ENCODE results near the gene DCST1.
"Not testable (repeated sequence)": the region's sequence is repeated elsewhere in the genome, so short reads cannot be mapped to it uniquely, and the experiment has no call there.

The DCST1 gene, protein sequence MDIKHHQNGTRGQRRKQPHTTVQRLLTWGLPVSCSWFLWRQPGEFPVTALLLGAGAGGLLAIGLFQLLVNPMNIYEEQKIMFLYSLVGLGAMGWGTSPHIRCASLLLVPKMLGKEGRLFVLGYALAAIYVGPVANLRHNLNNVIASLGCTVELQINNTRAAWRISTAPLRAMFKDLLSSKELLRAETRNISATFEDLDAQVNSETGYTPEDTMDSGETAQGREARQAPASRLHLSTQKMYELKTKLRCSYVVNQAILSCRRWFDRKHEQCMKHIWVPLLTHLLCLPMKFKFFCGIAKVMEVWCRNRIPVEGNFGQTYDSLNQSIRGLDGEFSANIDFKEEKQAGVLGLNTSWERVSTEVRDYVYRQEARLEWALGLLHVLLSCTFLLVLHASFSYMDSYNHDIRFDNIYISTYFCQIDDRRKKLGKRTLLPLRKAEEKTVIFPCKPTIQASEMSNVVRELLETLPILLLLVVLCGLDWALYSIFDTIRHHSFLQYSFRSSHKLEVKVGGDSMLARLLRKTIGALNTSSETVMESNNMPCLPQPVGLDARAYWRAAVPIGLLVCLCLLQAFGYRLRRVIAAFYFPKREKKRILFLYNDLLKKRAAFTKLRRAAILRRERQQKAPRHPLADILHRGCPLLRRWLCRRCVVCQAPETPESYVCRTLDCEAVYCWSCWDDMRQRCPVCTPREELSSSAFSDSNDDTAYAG

DNA sequence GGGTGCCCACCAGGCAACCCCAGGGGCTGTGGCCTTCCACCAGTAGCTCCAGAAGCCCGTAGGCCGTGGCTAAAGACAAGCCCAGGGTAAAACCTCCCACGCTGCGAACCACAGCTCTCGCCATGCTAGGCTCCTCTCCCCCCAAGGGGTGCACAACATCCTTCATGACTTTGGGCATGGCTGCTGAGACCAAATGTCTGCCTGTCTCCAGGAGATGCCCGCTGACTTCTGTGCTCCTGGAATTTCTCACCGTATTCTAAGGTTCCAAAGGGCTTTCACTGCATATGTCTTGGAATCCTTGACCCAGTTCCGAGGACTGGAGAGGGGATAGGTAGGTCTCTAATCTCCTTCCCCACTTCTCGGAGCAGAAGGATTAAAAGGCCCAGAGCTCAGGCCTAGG lies at the start of gene DCST1, which contains the start of gene DCST2:
Gene DCST1, plus strand, starts transcription at position 301 of the 400 bp plus-strand sequence. CDS start 213 bp downstream, outside the sequence.
Gene DCST2, minus strand, starts transcription at position 258 of the 400 bp plus-strand sequence. Its CDS starts 80 bp downstream, at position 178.
- DNase-seq: no peak

DNA sequence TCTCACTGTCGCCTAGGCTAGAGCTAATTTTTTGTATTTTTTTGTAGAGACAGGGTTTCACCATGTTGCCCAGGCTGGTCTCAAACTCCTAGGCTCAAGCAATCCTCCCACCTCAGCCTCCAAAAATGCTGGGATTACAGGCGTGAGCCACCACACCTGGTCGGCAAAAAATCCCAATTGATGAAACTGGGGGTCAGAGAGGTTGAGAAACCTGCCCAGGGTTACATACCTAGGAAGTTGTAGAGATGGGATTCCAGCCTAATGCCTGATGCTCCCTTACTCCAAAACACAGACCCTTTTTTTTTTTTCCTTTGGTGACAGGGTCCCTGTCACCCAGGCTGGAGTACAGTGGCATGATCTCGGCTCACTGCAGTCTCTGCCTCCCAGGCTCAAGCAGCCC lies 46.9 kb upstream of the DCST1 start:
- DNase-seq: not testable (repeated sequence)

DNA sequence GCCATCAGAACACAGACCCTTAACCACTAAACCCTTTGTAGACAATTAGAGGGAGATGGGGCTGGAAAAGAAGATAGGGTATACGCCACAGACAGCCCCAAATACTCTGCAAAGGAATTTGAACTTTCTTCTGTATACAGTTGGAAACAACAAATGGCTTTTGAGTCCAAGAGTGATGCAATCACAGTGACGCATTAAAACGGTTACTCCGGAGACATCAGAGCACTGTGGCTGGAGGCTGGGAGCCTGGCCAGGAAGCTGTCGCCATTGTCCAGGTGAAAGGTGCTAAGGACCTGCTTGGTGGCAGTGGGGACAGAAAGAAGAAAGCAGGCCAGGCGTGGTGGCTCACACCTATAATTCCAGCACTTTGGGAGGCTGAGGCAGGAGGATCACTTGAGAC lies 46.3 kb upstream of the DCST1 start:
- DNase-seq: no peak

DNA sequence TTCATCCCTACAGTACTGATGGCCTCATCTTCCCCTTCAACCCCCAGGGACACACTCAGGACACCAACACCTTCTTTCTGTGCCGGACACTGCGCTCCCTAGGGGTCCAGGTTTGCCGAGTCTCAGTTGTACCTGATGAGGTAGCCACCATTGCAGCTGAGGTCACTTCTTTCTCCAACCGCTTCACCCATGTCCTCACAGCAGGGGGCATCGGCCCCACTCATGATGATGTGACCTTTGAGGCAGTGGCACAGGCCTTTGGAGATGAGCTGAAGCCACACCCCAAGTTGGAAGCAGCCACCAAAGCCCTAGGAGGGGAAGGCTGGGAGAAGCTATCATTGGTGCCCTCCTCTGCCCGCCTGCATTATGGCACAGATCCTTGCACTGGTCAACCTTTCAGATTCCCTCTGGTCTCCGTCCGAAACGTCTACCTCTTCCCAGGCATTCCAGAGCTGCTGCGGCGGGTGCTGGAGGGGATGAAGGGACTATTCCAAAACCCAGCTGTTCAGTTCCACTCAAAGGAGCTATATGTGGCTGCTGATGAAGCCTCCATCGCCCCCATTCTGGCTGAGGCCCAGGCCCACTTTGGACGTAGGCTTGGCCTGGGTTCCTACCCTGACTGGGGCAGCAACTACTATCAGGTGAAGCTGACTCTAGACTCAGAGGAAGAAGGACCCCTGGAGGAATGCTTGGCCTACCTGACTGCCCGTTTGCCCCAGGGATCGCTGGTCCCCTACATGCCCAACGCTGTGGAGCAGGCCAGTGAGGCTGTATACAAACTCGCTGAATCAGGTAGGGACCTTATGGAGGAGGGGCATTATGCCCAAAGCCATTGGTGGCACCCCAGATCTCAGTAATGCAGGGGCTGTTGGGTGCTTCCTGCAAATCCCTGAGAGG lies 45.3 kb upstream of the DCST1 start:
- no peak for DNase-seq

DNA sequence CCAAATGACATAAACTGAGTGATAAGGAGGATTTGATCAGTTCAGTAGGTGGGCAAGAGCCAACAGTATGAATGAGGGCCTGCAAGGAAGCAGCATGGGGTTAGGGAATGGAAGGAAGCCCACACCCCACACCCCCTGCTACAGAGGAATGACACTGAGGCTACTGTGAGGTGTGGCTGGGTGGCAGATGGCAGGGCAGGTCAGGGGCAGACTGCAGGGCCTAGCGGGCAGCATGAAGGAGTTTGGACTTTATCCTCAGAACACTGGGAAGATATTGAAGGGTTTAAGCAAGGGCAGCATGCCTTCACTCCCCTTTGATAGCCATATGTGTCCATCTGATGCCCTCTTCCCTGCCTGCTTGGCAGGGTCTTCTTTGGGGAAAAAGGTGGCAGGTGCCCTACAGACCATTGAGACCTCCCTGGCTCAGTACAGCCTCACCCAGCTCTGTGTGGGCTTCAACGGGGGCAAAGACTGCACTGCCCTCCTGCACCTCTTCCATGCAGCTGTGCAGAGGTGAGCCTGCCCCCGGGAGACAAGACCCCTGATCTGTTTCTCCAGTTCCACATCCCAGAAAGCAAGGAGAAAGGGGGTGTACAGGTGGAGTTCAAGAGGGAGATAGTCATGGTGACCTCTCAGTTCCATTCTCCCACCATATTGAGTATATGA lies 44.3 kb upstream of the DCST1 start:
- DNase-seq: no peak

DNA sequence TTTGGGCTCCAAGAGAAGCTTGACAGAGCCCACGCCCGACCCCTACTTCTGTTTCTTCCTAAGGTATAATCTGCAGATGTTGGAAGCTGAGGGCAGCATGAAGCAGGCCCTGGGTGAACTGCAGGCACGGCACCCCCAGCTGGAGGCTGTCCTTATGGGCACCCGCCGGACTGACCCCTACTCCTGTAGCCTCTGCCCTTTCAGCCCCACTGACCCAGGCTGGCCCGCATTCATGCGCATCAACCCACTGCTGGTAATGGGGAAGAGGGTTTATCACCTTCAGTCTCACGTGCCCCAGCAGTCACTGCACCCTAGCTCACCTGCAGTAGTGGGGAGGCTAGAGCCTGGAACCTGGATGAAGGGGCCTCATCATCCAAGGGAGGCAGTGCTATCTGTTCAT lies 43.3 kb upstream of the DCST1 start:
- DNase-seq: no peak

DNA sequence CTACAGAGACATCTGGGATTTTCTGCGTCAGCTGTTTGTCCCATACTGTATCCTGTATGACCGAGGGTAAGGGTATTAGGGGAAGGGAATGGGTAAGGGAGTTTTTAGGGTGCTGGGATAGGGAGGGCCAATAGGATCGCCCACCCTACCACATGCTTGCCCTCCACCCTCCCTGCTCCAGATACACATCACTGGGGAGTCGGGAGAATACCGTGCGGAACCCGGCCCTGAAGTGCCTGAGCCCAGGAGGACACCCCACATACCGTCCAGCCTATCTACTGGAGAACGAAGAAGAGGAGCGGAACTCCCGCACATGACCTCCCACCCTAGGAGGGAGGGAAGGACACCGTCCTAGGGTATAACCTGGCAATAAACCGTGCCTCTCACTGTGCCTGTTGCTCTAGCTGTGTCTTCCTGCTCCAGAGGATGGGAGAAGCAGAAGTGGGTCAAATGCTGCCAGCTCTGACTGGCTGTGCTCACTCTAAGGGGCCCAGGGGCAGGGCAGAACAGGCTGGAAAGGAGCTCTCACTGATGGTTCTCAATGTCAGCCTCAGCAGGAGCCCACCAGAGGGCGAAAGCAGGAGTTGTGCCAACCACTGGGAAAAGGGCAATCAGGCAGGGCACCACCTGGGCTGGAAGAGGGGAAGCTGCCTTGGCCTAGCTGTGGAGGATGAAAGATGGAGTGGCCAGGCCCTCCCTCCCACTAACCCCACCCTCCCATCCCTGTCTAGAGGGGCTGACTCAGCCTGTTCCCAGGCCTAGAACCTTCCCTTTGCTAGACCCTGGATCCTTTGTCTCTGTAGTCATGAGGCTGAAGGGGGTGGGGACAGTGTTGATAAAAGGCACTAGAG lies 40.7 kb upstream of the DCST1 start:
- no peak for DNase-seq

DNA sequence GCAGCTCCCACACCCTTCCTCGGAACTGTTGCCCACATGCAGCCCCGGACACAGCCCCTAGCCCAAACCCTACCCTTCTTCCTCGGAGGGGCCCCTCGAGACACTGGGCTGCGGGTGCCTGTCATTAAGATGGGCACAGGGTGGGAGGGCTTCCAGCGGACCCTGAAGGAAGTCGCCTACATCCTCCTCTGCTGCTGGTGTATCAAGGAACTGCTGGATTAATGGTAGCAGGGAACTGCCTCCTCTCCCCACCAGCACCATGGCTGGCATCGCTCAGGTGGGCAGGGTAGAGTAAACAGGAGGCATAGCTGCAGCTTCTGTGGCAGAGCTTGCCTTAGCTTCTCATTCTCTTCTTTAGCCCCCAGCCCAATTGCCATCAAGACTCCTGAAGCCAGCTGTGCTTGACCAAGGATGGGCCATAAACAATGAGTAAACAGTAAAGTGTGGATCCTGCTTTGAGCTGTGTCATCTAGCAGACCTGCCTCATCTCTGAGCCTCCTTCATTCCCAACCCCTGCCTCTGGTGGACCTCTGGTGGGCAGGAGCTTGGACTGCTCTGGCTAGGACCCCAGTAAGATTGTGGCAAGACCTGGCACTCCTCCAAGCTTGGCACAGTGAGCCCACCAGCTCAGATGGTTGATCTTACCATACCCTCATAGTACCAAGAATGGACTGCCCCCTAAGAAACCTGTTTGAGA lies 39.9 kb upstream of the DCST1 start, which contains the start of gene LENEP:
Gene LENEP, plus strand, starts transcription at position 15 of the 697 bp plus-strand sequence. Its CDS starts 22 bp downstream, at position 37.
- no peak for DNase-seq

DNA sequence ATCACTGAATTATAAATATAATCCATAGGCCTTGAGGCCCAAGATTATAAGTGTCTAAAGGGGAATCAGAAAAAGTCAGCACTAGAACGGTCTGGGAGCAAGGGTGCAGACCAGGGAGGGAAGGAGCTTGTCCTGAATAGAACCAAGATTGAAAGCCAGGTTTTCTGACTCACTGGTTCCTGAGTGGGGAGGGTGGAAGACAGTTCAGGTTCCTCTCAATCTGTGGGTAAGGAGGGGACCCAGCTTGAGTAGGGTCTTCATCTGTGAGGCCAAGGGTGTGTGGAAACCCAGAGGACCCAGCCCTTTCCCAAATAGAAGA lies 39.4 kb upstream of the DCST1 start:
- DNase-seq: no peak

DNA sequence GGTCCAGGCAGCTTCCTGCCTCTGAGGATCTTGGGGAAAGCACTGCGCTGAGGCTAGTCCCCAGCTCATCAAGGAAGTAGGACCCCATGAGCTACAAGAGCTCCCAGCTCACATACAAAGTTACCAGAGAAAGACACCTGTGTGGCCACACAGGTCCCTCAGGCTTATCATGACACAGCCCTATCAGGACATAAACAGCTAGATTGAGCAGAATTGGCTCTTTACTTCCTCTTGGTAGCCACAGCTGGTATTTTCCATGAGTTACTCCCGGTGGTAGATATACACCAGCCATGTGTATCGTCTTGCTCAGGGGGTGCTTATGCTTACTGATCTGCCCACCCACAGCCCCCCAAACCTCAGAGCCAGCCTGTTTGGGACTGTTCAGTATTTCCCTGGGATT lies 39.0 kb upstream of the DCST1 start:
- no peak for DNase-seq

DNA sequence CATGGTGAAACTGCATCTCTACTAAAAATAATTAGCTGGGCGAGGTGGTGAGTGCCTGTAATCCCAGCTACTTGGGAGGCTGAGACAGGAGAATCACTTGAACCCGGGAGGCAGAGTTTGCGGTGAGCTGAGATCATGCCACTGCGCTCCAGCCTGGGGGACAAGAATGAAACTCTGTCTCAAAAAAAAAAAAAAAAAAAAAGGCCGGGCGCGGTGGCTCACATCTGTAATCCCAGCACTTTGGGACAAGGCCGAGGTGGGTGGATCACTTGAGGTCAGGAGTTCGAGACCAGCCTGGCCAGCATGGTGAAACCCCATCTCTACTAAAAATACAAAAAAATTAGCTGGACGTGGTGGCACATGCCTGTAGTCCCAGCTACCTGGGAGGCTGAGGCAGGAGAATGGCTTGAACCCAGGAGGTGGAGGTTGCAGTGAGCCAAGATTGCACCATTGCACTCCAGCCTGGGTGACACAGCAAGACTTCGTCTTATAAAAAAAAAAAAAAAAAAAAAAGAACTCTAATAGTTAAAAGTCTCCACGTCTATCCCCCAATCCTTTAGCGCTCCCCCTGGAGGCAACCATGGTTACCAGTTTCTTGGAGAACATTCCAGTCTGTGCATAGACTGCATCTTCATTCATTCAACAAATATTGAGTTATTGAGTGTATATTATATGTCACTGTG lies 38.2 kb upstream of the DCST1 start:
- not testable (repeated sequence) for DNase-seq

DNA sequence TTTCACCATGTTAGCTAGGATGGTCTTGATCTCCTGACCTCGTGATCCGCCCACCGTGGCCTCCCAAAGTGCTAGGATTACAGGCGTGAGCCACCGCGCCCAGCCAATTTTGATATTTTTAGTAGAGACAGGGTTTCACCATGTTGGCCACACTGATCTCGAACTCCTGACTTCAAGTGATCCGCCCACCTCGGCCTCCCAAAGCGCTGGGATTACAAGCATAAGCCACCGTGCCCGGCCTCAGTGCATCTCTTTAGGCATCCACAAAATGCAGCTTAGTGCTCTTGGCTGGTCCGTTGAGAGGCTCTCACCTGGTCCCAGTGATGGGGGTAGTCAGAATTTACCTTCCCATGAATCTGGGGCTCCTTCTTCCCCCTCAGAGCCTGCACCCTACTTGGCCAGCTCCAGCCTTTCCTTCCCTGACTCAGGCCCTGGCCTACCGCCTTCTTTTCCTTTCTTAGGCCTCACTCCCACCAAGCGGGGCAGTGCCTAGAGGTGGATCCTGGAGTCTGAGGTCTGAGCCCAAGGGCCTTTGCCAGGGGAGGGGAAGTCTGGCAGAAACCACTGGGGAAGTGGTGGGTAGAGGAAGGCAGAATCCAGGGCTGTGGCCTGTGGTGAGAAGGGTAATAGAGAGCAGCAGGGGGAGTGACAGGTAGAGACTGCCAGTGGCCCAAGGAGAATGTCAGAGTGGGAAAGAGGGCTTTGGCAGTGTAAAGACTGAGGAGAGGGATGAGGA lies 36.5 kb upstream of the DCST1 start:
- DNase-seq: no peak

DNA sequence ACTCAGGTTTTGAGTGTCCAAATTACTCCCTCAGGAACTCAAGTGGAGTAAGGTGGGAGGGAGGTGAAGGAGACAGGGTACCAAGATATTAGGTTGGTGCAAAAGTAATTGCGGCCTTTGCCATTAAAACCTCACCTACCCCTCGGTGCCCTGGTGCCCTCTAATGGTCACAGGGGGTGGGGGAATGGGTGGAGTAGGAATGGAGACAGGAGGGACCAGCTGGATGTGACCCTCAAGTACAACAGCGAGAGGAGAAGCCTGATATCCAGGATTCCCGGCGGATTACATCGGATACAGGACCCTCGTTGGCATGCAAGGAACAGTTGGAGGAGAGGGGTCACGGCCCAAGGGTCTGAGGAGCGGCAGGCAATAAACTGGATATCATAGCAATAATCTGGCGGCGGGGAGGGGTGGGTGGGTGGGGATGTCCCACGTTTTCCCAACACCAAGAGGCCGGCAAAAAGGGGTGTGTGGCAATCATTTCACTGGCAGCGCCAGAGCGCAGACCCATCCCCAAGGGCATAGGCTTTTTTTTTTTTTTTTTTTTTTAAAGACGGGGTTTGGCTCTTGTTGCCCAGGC lies 35.3 kb upstream of the DCST1 start:
- no peak for DNase-seq

DNA sequence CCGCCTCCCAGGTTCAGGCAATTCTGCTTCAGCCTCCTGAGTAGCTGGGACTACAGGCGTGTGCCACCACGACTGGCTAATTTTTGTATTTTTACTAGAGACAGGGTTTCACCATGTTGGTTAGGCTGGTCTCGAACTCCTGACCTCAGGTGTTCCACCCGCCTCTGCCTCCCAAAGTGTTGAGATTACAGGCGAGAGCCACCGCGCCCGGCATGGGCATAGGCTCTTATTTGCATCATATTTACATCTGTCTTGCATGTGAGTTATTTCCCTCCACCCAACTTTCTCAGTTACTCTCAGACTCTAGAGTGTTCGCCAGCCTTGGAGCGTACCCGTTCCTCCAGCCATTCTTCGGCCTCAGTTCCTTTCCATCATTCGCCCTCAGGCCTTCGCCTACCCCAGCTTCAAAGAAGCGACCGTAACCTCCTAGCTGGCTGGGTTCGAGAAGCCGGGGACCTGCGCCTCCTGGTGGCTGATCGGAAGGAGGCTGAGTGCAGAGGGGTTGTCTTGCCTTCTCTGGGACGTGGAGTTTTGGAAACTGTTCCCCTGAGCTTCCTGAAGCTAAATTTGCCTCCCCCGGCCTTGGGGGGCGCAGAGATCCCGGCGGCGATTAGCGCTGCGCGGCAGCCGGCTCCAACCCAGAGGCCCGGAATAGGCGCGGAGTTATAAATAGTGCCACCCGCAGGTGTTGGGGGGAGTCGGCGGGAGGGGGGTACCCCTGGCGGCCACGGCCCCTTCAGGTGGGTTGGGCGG lies 34.6 kb upstream of the DCST1 start:
- DNase-seq: peak; percentile 52

DNA sequence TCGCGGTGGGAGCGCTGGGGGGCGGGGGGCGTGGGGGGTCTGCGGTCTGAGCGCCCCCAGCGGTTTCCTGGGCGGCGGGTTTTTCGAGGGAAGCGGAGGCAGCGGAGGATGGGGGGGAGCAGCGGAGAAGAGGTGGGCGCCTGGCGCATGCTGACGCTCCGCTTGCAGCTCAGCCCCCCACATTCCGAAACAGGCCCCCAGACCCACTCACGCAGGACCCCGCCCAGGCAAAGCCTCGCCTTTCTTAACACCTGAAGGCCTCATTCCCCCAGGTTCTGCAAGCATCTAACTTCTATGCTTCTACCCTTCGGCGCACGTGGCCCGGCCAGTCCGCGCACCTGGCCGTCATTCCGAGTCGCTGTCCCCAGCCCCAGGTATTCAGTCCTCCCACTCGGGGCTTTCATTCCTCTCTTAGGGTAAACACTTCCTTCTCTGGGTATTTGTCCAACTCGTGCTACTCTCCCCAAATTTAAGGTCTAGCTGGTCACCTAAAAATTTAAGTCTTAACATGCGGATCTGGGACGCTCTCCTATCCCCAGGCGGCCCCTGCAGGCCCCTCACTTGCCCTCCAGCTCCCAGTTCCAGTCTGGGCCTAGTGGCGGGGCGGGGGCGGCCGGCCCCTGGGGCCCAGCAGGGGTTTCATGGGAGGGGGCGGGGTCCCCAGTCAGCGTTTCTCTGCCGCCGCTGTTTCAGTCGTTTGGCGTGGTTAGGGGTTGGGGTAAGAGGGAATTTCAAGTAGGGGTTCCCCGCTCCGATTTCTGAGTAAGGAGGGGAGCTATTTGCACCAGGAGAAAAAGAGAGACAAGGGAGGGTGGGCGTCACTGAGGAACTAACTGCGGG lies 33.8 kb upstream of the DCST1 start:
- DNase-seq: peak; percentile 65

DNA sequence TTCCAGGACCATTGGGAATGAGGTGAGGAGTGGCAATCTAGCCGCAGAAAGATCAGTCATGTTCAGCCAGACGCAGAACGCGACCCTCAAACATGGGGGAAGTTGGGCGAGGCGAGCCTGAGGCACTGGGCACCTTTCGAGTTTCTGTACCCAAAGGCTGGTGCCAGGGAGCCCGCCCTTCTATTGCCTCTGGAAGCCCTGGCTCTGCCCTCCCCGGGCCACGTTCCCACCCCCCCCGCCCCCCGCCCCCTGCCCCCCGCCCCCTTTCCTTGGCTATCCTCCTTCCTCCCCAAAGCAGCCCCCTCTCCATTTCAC lies 33.3 kb upstream of the DCST1 start:
- no peak for DNase-seq

DNA sequence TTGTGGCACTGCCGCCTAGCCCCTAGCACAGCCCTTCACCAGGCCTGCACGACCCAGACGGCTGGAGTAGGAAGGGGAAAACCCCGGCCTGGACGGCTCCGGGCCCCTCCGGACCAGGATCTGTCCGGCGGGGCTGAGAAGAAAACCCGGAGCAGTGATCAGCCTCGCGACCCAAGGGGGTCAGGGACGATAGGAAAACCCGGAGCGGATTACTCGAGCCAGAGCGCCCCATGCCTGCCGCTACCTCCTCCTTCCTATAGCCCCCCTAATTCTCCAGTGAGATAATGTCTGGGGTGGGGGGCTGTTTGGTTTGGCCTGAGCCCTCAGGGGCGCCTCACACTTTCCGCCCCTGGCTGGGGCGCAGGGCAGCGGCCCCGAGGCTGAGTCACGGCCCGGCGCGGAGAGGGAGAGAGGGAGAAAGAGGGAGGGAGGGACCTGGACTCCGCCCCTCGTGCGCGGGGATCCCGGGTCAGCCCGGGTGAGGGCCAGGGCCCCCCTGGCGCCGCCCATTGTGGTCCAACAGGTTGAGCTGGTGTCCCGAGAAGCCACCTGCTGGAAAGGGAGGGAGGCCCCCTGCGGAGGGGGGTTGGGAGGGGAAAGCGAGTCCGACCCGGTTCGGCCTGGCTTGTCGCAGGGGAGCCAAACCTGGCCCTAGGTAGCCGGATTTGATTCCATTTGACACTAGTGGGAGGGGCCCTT lies 32.7 kb upstream of the DCST1 start:
- DNase-seq: peak; percentile 87

All from DMS79 treated with DMSO at 0.1 percent for 48 hours (cell line).